A549 treated with ZK216348 at 1 μM for 4 hours (cell line): Measurements from ENCODE around the gene ZNF688. TPM values are rescaled to one million over a fixed set of nuclear protein-coding genes. Genes with fewer than 3 reads are reported as not detected.

Experiments
- total RNA-seq: library from RNA; stranded (reverse); fragments of 200-300 nt; extraction: Qiagen RNA extraction; gene quantifications from 5 replicates; pipeline ENCODE4 v1.2.3, GENCODE V29; 2022; ENCODE audit warnings: low read depth

The ZNF688 gene
- 6.1 to 12.0 TPM (median 7.0 TPM) in 5 replicates for total RNA-seq

GRCh38 chr16:30571445-30572322 lies at the start of gene ZNF688:
ZNF688 (minus strand) TSS chr16:30571714; CDS start chr16:30571629, 85 bp downstream.

GRCh38 chr16:30609926-30610839 lies 38.7 kb upstream of the ZNF688 start, which contains the start of gene ZNF689:
ZNF689 (minus strand) TSS chr16:30610389; CDS start chr16:30610041, 348 bp downstream.

GRCh38 chr16:30585400-30586191 lies 14.1 kb upstream of the ZNF688 start, which contains the start of gene ZNF785:
ZNF785 (minus strand) TSS chr16:30585697; CDS start chr16:30585611, 86 bp downstream.

GRCh38 chr16:30557957-30558788 lies 13.3 kb downstream of the ZNF688 start, which contains the start of gene ZNF764:
ZNF764 (minus strand) TSS chr16:30558374; CDS start chr16:30558182, 192 bp downstream.

GRCh38 chr16:30534368-30535105 lies 37.0 kb downstream of the ZNF688 start, which contains the start of gene ZNF747:
ZNF747 (minus strand) TSS chr16:30534858; CDS start chr16:30534679, 179 bp downstream.

GRCh38 chr16:30526137-30526822 lies 45.2 kb downstream of the ZNF688 start, which contains the start of gene ZNF768:
ZNF768 (minus strand) TSS chr16:30526566; CDS start chr16:30526413, 153 bp downstream.

Other genes starting within 250 kb of the ZNF688 start
- gene CD2BP2, start 216.4 kb downstream of the ZNF688 start, total RNA-seq: 61.1 to 68.0 TPM (median 65.1 TPM) in 5 replicates
- gene TBC1D10B, start 201.2 kb downstream of the ZNF688 start, total RNA-seq: 19.1 to 34.9 TPM (median 33.6 TPM) in 5 replicates
- not detected in 5 replicates for gene MYL11, start 196.9 kb downstream of the ZNF688 start, total RNA-seq
- gene SEPTIN1, start 189.2 kb downstream of the ZNF688 start, total RNA-seq: 1.9 to 2.3 TPM (median 2.2 TPM) in 5 replicates
- 11.3 to 14.8 TPM (median 13.1 TPM) in 5 replicates for gene ZNF48, start 176.3 kb downstream of the ZNF688 start, total RNA-seq
- 2.9 to 6.7 TPM (median 6.1 TPM) in 5 replicates for gene ZNF771, start 164.1 kb downstream of the ZNF688 start, total RNA-seq
- 85.1 to 139 TPM (median 127 TPM) in 5 replicates for gene DCTPP1, start 141.7 kb downstream of the ZNF688 start, total RNA-seq
- gene SEPHS2, start 125.8 kb downstream of the ZNF688 start, total RNA-seq: 47.5 to 50.9 TPM (median 48.1 TPM) in 5 replicates
- 0.15 to 0.32 TPM (median 0.20 TPM) in 3 of 5 replicates, not detected in the others for gene ITGAL, start 99.0 kb downstream of the ZNF688 start, total RNA-seq
- 30.8 to 51.6 TPM (median 48.5 TPM) in 5 replicates for gene ZNF768, start 45.1 kb downstream of the ZNF688 start, total RNA-seq
- gene ZNF747, start 36.9 kb downstream of the ZNF688 start, total RNA-seq: 2.7 to 4.7 TPM (median 4.1 TPM) in 5 replicates
- 3.1 to 7.0 TPM (median 5.5 TPM) in 5 replicates for gene ZNF764, start 13.3 kb downstream of the ZNF688 start, total RNA-seq
- gene ZNF785, start 14.0 kb upstream of the ZNF688 start, total RNA-seq: not detected in 5 replicates
- 7.7 to 9.6 TPM (median 8.6 TPM) in 5 replicates for gene ZNF689, start 38.7 kb upstream of the ZNF688 start, total RNA-seq
- gene PRR14, start 79.2 kb upstream of the ZNF688 start, total RNA-seq: 17.0 to 26.6 TPM (median 23.2 TPM) in 5 replicates
- 24.6 to 46.9 TPM (median 43.3 TPM) in 5 replicates for gene FBRS, start 86.7 kb upstream of the ZNF688 start, total RNA-seq
- gene SRCAP, start 127.5 kb upstream of the ZNF688 start, total RNA-seq: 5.9 to 34.3 TPM (median 23.6 TPM) in 5 replicates
- gene PHKG2, start 176.7 kb upstream of the ZNF688 start, total RNA-seq: 15.2 to 28.7 TPM (median 25.5 TPM) in 5 replicates
- gene CFAP119, start 190.3 kb upstream of the ZNF688 start, total RNA-seq: 4.3 to 10.0 TPM (median 8.4 TPM) in 5 replicates
- gene RNF40, start 190.6 kb upstream of the ZNF688 start, total RNA-seq: 51.8 to 92.6 TPM (median 84.3 TPM) in 5 replicates
- 15.6 to 17.9 TPM (median 17.8 TPM) in 5 replicates for gene ZNF629, start 215.5 kb upstream of the ZNF688 start, total RNA-seq